Kasumi-1 (cell line): ENCODE results near the gene DACT2.
"Not testable (repeated sequence)": the region's sequence is repeated elsewhere in the genome, so short reads cannot be mapped to it uniquely, and the experiment has no call there.

Source experiments
- DNase-seq, 2 experiments: peaks; one replicate each; lab custom pipeline; 2025; lab: John Stamatoyannopoulos, UW

Gene DACT2

DNA sequence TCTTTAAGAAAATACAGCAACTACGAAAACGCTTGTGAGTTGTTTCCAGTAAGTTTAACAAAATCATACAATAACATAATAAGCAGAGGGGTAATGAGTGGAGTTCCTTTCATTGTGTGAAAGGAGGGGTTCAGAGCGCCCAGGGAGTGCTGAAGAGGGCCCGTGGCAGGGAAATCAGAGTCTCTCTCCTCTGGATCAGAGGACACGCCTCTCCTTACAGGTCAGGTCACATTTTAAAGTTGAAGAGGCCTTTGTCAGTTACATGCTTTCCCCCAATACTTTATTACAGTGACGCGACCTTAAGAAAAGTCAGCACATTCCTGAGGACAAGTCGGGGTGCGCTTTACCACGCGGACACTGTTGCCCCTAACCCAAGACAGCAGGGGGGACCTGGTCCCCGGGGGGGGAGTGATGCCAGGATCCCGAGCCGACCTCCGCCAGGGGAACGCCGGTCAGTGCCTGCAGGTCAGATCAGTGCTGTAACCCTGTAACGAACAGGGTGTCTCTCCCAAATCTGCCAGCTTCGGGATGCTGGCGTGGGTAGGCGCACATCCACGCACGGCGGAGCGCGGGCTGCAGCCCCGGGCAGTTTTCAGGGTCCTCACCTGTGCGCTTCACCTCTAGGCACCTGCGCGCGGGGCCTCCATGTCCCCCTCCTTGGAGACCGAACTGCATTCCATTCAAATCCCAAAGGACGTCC, 848 bp downstream of the DACT2 start:
- DNase-seq, result no peak

DNA sequence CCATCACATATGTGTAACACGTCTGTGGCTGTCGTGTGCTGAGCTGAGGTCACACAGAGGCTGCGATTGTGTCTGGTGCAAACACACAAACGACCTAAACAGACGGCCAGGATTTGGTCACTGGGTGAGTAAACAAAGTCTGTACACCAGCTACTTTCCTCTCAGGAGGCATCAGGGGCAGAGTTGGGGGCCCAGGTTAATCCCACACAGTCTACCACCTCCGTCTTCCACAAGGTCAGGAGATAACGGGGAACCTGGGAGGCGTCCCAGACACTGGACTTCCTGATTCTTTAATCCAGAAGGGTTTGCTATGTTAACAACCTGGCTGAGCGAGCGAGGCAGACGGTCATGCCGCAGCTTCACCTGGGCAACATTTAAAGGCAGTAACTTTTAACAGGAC, 1.5 kb downstream of the DACT2 start:
- no peak for DNase-seq

DNA sequence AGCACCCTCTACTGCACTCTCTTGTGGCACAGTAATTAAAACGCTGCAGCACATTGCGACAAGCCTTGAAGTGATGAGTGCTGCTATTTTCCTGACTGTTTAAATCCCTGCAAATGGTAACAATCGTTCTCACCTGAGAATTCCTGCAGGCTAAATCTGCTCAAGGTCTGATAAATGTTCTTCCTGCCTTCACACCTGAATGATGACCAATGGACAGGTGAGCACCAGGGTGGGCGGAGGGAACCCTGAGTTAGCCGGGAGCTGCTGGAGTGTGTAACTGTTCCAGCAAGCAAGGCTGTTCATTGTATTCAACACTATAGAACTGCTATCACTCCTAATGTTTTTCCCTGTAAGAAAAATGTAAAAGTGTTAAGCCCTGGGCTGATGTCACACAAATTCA, 4.0 kb downstream of the DACT2 start:
- no peak for DNase-seq

DNA sequence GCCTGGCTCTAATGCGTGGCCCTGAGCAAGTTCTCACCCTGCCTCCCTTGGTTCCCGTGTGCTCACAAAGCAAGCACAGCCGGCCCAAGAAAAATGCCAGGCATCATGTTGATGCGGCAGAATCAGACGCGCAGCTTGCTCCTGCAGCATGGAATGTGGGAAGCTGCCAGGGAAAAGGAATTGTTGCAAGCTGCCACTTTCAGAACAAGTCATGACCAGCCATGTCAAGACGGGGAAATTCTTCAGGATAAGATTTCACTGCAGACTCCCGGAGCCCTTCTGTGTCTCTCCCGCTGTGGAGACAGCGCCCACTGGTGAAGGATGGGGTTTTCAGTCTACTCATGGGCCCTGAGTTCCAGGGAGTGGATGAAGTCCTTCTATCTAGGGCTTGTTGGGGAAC, 4.6 kb downstream of the DACT2 start:
- DNase-seq, result no peak

DNA sequence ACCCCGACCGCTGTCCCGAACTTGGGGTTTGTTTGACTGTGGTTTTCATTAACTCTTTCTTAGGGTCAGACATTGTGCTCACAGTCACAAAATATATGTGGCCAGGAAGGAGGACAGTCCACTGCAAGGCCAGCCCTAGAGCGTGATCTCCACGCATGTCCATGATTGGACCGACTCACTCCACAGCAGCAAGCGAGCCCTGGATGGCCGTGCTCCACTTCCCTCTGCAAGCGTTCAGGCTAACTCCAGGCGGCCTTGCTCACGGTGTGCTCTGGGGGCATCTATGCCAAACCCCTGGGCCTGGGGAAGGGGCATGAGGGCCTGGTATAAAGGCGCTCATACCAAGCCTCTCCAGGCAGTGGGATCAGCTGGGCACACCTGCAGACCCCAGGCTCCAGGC, 5.6 kb downstream of the DACT2 start:
- no peak for DNase-seq

DNA sequence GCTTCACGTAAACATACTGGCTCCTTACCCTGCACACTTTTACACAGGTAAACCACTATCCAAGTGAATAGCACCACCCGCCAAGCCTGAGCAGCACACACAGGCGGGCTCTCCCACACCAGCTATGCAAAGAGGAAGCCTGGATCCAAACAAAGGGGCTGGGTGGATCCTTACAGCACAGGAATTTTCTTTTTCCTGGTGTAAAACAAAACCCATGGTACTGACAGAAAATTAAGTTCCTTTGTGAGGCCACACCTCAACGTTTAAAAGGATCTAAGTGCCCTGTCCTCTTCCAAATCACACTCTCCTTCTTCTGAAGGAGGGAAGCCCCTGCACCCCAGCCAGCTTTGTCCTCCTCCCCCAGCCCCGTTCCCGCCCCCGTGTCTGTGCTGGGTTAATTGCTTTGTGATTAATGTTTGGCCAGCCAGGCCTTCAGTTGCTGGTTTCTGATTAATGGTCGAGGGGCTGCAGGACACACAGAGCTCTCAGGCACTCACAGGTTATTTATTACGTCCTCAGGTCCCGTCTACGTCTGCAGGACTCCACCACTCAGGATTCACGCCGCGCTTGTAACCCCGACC, 6.1 kb downstream of the DACT2 start:
- DNase-seq, result no peak

DNA sequence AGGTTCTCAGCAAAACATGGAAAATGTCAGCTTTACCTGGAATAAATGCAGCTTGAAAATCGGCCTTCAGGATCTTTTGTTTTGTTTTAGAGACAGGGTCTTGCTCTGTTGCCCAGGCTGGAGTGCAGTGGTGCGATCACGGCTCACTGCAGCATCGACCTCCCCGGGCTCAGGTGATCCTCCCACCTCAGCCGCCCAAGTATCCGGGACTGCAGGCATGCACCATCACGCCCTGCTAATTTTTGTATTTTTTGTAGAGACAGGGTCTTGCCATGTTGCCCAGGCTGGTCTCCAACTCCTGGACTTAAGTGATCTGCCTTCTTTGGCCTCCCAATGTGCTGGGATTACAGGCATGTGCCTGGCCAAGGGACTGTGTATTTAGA, 7.5 kb downstream of the DACT2 start:
- DNase-seq, result not testable (repeated sequence)

DNA sequence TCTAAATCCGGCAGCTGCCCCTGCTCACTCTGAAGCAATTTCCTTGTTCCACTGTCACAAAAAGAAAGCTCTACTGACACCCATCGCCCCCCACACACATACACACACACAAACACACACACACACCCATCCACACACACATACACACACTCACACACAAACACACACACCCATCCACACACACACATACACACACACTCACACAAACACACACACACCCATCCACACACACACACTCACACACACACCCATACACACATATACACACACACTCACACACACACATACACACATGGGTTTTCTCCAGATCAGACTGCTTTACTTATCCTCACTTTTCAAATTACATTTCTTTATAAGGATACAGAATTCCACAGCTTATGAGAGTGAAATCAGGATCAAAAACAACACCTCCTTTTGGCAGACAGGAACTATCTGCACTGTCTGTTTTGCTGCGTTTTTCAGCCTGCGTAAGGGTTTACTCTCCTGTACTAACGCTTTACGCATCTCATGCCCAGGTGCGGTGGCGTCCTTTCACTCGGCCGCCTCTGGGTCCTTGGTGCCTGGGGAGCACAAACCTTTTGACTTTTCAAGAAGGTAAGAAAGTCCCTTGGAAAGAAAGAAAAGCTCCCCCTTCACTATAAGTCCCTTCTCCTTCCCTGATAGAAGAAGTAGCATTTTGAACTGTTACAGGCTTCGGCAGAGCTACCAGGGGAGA, 8.0 kb downstream of the DACT2 start:
- no peak for DNase-seq

DNA sequence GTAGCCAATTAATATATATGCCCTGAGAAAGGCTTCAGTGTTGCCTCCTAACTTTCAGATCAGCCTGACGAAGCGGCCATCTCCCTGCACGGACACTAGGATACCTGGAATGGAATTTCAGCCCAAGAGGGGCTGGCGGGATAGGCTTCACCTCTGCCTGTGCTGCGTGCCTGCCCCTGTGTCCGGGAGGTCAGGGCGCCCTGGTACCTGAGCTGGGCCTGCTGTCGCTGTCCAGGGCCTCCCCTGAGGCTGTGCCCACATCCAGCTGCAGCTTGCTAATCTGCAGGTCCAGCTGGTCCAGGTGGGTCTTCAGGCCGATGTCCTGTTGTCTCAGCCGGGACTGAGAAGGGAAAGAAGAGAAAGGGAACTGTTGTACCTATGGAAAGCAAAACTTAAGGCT, 8.6 kb downstream of the DACT2 start:
- no peak for DNase-seq

DNA sequence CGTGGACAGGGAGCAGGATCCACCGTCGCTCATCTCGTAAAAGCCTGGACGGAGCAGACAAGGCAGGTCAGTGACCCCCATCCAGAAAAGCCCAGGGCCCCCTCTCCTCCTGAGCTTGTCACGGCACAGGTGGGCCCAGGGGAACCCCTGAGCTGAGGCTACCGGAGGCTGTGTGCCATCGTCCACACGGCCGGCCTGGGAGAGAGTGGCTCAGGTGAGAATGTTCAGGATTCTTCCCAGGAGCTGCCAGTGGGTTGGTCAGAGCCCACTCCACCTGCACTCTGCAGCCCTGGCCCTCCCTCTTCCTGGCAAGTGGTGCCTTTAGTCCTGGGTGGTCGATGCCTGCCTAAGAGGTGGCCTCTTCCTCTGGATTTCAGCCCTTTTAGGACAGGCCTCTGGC, 9.2 kb downstream of the DACT2 start:
- no peak for DNase-seq

DNA sequence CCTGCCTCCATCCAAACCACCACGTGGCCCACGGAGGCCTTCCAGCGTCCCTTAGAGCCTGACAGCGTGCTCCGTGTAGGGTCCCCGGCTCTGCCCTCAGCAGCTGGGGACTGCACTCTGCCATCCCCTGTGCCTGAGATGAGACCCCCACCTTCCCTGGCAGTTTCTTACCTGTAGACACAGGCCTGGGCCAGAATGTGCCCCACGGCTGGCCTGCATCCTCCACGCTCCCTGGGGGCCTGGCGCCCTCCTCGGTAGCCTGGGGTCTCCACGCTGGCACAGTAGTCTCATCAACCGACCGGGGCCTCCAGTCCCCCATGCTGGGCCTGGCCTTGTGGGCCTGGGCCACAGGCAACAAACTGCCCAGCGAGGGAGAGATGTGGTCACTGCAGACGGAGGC, 9.6 kb downstream of the DACT2 start:
- DNase-seq, result no peak

DNA sequence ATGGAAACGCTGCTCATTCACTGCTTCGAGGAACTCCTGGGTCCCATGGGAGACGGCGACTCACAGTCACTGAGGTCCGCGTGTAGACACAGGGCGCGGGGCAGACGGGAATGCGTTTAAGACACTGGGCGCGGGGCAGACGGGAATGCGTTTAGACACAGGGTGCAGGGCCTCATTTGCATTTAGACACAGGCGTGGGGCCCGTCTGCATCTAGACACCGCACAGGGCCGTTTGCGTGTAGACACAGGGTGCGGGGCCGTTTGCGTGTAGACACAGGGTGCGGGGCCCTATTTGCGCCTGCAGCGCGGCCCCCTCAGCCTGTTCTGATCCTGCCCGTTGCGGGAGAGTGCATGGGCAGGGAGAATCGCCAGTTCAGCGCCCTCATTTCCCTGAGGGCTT, 10.4 kb downstream of the DACT2 start:
- DNase-seq, result no peak

DNA sequence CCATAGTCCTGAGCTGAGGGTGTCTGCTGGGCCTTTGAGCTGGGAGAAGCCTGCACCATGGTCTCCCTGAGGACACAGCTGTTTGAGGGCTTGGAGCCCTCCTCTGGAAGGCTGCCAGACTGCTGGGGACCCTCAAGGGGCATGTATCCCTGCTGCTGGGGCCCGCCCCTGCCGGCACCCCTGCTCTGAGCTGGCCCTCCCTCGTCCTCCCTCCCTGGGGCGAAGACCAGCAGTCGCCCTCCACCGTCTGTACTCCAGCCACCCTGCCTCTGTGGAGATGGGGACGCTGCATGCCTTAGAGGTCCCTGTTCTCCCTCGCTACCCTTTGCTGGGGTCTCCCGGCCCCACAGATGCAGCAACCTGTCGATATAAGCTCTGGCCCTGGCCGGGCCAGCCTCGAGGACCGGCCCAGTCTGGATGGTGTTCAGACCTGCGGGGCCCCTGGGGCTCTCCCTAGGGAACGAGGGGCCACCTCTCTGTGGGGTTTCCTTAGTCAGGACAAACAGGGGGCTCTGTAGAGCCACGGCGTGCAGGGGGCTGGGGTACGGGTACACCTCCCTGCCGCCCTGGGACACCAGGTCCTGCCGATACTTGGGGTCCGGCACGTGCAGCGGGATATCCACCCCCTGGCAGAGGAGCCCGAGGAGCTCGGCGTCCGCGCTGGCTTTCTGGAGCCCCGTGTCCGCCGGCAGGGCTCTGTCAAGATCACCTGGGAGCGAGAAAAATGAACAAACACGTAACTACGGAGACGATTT, 11.0 kb downstream of the DACT2 start:
- DNase-seq, result no peak

DNA sequence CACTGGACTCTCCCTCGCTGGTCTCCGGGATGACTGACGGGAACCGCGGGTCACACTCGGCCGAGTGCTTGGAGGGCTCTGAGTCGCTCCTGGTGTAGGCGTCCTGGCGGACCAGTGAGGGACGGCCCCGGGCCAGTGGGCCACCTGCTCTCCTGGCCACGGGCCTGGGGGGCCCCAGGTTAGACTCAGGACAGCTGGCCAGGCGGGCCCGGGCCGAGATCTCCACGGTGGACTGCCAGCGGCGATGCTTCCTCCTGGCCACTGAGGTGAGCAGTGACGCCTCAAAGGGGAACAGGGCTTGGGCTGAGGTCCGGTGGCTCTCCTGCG, 11.9 kb downstream of the DACT2 start:
- no peak for DNase-seq

DNA sequence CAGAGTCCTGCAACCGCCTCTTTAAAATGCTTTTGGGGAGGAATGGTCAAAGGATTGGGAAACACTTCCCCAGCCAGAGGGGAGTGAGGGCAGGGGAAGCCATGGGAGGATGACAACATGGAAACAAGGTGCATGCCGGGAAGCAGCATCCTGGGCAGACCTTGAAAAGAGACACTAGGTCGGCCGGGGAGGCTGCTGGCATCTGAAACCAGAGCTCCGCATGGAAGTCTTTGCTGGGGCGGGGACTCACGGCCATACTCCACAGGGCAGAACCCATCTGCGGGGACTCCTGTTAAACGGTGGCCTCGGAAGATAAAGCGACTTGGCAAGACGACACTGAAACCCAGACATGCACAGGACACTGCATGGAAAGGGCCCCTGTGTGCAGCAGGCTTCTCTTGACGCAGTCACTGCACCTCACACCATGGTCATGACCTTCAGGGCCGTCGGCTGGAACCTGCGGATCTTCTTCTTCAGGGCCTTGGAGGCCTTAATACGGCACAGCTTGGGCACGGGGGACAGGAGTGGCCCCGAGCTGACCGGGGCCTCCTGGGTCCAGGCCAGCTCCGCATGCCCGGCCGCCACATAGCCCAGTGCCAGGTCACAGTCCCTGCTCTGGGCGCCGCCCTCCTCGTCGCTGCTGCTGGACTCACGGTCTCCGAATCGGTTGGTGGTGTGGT, 12.4 kb downstream of the DACT2 start:
- DNase-seq, result no peak

DNA sequence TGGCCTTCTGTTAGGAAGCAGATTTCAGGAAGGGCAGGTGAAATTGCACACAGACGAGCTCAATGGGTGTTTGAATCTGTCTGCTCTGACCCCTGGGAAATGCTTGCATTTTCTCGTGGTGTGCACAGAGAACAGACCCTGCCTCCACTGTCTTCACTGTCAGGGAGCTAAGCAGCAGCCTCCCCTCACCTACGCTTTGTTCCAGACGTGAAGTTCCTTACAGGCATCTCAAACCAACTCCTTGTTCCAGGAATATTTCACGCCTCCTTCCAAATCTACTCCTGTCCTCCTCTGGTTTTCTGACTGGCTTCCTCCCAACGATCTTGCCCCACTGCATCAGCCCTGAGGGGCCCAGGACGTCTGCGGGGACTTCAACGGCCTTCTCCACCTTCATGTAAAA, 13.7 kb downstream of the DACT2 start:
- no peak for DNase-seq

DNA sequence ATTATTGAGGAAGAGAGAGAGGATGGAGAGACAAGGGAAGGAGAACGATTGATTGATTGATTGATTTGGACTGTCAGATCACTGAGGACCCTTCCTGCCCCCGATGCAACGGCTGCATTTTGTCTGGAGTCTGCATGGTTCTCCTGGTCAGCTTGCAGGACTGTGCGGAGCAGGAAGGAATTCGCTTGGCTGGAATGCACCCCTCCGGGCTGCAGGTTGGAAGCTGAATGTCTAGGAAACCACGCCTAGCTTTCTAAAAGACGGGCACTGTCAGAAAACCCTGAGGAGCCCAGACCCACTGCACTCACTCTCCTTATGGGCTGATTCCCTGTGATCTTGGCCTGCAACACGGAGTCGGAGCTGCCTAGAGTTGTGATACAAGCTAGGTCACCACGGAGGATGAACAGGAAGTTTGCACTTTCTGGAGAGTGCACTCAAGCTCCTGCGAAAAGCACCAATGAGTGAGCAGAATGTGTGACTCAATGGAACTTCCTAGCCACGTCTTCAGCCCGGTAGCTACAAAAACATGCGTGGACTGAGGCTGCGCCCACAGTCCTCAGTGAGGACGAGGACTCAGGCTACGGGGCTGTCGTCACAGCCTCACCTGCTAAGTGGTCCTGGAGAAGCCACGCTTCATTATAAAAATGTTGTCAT, 14.4 kb downstream of the DACT2 start:
- DNase-seq, result no peak

DNA sequence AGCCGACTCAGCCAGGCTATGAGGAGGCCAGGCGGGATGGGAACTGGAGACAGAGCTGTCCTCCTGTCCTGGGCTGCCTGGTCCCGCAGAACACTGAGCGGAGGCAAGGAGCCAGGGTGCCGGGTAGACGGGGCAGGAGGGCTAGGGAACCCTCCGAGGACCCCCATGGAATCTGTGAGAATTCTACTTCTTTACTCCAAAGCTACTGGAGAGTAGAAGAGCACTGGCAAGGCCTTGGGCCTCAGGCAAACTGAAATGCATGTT, 14.9 kb downstream of the DACT2 start:
- no peak for DNase-seq

DNA sequence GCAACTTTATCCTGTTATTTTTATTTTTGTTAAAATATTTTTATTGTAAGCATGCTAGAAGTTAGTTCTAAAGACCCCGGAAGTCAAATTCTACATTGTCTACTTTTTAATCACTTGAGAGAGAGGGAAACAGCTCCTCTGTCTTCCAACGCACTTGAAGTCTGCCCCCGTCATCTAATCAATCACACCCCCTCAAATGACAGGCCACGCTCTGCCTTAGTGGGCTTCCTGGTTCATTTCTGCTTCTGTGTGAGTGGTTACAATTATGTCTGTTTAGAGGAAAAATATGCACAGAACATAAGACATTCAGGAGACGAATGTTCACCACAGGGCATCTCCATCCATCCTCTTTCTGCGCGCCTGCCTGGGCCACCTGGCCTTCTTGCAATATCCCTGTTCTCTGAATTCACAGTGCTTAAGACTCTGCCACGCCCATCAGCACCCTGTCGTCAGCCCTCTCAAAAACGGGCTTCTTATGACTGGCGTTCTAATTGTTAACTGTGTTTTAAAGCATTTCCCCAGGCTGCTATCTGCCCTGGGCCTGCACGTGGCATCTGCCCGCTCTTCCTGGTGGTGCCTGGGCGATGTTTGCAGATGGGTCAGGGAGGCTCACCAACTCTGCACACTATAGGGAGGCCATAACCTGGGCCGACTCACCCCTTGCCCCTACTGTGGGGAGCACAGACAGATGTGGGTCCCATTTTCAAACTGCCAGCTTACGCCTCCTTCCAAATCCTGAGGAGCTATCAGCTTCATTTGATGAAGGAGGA, 15.4 kb downstream of the DACT2 start:
- DNase-seq, result no peak

DNA sequence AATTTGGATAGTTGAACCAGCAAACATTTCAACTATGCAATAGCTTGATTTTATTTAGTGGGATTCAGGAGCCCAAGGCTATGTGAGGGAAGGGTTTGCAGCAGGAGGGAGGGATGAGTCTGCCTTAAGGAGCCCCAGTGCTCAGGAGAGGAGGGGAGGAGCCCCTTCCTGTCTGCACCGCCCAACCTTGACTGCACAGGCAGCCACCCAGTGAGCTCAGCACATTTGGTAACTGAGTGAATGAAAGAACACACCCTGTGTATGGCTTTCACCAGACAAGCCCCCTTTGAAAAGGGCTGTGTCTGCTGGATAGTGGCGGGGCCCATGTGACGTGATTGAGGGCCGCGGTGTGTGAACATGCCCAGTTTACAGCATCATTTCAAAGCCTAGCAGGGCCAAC, 17.0 kb downstream of the DACT2 start:
- DNase-seq, result no peak

DNA sequence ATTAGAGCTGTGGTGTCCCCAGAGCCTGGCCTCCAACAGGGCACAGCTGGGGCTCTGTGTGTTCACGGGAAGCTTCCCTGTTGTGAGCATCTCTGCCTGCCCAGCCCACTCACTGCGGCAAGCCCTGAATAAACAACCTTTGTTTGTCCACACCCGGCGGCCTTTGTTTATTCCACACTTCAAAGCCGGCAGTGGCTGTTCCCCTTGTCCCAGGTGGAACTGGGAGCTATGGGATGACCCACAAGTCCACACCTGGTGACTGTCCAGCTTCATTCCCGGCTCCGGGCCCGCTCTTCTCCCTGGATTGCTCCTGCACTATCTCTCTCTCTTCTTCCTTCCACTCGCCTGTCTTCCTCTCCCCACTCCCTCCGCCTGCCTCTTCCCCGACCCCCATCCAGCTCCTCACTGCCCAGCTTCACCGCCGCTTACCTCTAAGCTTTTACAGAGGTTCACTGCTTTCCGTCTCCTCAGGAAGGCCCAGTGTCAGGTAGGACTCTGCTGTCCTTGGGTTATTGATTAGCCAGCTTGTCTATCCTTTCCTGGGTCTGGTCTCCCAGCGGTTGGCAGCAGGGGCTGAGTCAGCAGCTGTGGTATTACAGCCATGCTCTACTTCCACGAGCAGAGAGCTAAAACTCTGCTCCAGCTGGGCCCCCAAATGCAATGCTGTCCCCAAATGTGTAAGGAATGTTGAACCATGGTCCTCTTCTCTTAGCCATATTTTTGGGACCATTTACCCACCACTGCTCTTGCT, 17.8 kb downstream of the DACT2 start:
- no peak for DNase-seq
